Measurements from ENCODE around the gene APLF. TPM values are rescaled to one million over a fixed set of nuclear protein-coding genes. Genes with fewer than 3 reads are reported as not detected.

APLF gene
- total and polyA plus RNA-seq, 2 experiments from 2014 or later: 3.0 to 3.7 TPM

DNA sequence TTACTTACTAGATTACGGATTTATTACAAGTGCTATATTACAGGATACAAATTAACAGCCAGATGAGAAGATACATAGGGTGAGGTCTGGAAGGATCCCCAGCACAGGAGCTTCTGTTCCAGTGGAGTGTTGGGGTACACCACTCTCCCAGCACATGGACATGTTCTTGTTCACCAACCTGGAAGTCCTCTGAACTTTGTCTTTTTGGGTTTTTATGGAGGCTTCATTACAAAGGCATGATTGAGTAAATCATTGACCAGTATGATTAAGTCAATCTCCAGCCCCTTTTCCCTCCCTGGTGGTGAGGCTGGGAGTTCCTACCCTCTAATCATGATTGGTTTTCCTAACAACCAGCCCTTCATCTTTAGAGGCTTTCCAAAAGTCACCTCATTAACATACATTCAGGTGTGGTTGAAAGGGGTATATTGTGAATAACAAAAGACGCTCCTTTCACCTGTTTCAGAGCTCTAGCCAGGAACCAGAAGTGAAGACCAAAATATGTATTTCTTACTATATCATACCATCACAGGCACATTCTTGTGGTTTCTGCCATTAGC is 38.3 kb downstream of the APLF start:
- H3K4me1 ChIP-seq (ENCODE audit: insufficient read depth): 0 out of 2 replicates have a peak, but pooled peaks cover 9% of the 10 kb centered on the region
- H3F3A ChIP-seq (replicated peaks; ENCODE audit: low read depth): no peaks in the 10 kb centered on the region
- H3K9me2 ChIP-seq (ENCODE audit: insufficient read depth): no peaks in the 10 kb centered on the region
- no peak overlapping the region for H2AFZ ChIP-seq
- Mint-ChIP-seq H3K36me3 (ENCODE audit: low read depth) (peaks cover 8% of the 10 kb centered on the region; the same call in 1 of the 3 replicates), H3K9me3 (no peaks in the 10 kb centered on the region), H3K27me3 (ENCODE audit: insufficient read depth, low read depth, poor library complexity) (no peaks in the 10 kb centered on the region), H3K4me3 (no peak overlapping the region), H3K27ac (no peak overlapping the region), H3K4me1 (peaks cover 9% of the 10 kb centered on the region)
- H3K27ac ChIP-seq (ENCODE audit: low read depth): no peak overlapping the region
- no peaks in the 10 kb centered on the region for H3K36me3 ChIP-seq (ENCODE audit: insufficient read depth)
- no peak overlapping the region for H3K4me2 ChIP-seq
- no peak overlapping the region for H3K4me3 ChIP-seq
- no peaks in the 10 kb centered on the region for H3K79me2 ChIP-seq (replicated peaks; ENCODE audit: insufficient read depth)
- peak; percentile 32 for DNase-seq (ENCODE audit: low spot score)
- peak; percentile 59 for ATAC-seq
- H3K27me3 ChIP-seq (ENCODE audit: insufficient read depth): no peaks in the 10 kb centered on the region
- TF ChIP-seq, protein P1, sequence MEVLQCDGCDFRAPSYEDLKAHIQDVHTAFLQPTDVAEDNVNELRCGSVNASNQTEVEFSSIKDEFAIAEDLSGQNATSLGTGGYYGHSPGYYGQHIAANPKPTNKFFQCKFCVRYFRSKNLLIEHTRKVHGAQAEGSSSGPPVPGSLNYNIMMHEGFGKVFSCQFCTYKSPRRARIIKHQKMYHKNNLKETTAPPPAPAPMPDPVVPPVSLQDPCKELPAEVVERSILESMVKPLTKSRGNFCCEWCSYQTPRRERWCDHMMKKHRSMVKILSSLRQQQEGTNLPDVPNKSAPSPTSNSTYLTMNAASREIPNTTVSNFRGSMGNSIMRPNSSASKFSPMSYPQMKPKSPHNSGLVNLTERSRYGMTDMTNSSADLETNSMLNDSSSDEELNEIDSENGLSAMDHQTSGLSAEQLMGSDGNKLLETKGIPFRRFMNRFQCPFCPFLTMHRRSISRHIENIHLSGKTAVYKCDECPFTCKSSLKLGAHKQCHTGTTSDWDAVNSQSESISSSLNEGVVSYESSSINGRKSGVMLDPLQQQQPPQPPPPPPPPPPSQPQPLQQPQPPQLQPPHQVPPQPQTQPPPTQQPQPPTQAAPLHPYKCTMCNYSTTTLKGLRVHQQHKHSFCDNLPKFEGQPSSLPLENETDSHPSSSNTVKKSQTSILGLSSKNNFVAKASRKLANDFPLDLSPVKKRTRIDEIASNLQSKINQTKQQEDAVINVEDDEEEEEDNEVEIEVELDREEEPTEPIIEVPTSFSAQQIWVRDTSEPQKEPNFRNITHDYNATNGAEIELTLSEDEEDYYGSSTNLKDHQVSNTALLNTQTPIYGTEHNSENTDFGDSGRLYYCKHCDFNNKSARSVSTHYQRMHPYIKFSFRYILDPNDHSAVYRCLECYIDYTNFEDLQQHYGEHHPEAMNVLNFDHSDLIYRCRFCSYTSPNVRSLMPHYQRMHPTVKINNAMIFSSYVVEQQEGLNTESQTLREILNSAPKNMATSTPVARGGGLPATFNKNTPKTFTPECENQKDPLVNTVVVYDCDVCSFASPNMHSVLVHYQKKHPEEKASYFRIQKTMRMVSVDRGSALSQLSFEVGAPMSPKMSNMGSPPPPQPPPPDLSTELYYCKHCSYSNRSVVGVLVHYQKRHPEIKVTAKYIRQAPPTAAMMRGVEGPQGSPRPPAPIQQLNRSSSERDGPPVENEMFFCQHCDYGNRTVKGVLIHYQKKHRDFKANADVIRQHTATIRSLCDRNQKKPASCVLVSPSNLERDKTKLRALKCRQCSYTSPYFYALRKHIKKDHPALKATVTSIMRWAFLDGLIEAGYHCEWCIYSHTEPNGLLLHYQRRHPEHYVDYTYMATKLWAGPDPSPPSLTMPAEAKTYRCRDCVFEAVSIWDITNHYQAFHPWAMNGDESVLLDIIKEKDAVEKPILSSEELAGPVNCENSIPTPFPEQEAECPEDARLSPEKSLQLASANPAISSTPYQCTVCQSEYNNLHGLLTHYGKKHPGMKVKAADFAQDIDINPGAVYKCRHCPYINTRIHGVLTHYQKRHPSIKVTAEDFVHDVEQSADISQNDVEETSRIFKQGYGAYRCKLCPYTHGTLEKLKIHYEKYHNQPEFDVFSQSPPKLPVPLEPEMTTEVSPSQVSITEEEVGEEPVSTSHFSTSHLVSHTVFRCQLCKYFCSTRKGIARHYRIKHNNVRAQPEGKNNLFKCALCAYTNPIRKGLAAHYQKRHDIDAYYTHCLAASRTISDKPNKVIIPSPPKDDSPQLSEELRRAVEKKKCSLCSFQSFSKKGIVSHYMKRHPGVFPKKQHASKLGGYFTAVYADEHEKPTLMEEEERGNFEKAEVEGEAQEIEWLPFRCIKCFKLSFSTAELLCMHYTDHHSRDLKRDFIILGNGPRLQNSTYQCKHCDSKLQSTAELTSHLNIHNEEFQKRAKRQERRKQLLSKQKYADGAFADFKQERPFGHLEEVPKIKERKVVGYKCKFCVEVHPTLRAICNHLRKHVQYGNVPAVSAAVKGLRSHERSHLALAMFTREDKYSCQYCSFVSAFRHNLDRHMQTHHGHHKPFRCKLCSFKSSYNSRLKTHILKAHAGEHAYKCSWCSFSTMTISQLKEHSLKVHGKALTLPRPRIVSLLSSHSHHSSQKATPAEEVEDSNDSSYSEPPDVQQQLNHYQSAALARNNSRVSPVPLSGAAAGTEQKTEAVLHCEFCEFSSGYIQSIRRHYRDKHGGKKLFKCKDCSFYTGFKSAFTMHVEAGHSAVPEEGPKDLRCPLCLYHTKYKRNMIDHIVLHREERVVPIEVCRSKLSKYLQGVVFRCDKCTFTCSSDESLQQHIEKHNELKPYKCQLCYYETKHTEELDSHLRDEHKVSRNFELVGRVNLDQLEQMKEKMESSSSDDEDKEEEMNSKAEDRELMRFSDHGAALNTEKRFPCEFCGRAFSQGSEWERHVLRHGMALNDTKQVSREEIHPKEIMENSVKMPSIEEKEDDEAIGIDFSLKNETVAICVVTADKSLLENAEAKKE (CRISPR knock-in tag; IDR thresholded peaks at IDR 0.05): 0 out of 2 replicates have a peak, but pooled peaks have one; percentile 23
- TF ChIP-seq CREB1 (CRISPR knock-in tag; IDR thresholded peaks at IDR 0.05; ENCODE audit: low read depth): no peak
- H4K20me1 ChIP-seq (replicated peaks; ENCODE audit: insufficient read depth): no peaks in the 10 kb centered on the region

DNA sequence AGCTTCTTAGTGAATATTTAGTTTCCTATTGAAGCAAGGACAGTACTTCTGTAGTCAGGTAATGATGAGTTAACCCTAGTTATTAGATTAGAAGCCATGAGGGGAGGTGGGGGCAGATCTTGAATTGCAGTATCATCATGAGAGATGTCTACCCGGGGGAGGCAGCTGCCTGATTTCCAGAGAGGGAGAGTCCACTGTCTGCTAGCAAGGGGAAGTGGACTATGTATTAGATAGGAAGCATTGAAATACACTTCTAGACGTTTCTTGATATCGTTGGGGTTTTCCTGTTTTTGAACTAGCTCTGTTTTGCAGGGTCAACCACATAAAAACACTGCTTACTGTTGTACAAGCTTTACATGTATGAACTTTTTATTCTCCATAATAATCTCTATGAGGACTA is 38.8 kb downstream of the APLF start:
- H3K79me2 ChIP-seq (replicated peaks; ENCODE audit: insufficient read depth): no peaks in the 10 kb centered on the region
- Mint-ChIP-seq H3K27ac (no peak overlapping the region), H3K27me3 (ENCODE audit: insufficient read depth, low read depth, poor library complexity) (no peaks in the 10 kb centered on the region), H3K4me1 (peaks cover 9% of the 10 kb centered on the region), H3K4me3 (no peak overlapping the region), H3K9me3 (no peaks in the 10 kb centered on the region), H3K36me3 (ENCODE audit: low read depth) (peaks cover 8% of the 10 kb centered on the region; the same call in 1 of the 3 replicates)
- H3K9me2 ChIP-seq (ENCODE audit: insufficient read depth): no peaks in the 10 kb centered on the region
- 0 out of 2 replicates have a peak, but pooled peaks cover 9% of the 10 kb centered on the region for H3K4me1 ChIP-seq (ENCODE audit: insufficient read depth)
- no peak overlapping the region for H3K4me3 ChIP-seq
- no peak overlapping the region for H3K27ac ChIP-seq (ENCODE audit: low read depth)
- H3K4me2 ChIP-seq: no peak overlapping the region
- H2AFZ ChIP-seq: no peak overlapping the region
- H3K27me3 ChIP-seq (ENCODE audit: insufficient read depth): no peaks in the 10 kb centered on the region
- H4K20me1 ChIP-seq (replicated peaks; ENCODE audit: insufficient read depth): no peaks in the 10 kb centered on the region
- ATAC-seq: no peak
- no peak for DNase-seq (ENCODE audit: low spot score)
- no peaks in the 10 kb centered on the region for H3F3A ChIP-seq (replicated peaks; ENCODE audit: low read depth)
- no peaks in the 10 kb centered on the region for H3K36me3 ChIP-seq (ENCODE audit: insufficient read depth)
- no peak for TF ChIP-seq POLR2AphosphoS5 (IDR thresholded peaks at IDR 0.05; ENCODE audit: low read depth)
- no peak for TF ChIP-seq CREB1 (CRISPR knock-in tag; IDR thresholded peaks at IDR 0.05; ENCODE audit: low read depth)
- TF ChIP-seq, protein P2, sequence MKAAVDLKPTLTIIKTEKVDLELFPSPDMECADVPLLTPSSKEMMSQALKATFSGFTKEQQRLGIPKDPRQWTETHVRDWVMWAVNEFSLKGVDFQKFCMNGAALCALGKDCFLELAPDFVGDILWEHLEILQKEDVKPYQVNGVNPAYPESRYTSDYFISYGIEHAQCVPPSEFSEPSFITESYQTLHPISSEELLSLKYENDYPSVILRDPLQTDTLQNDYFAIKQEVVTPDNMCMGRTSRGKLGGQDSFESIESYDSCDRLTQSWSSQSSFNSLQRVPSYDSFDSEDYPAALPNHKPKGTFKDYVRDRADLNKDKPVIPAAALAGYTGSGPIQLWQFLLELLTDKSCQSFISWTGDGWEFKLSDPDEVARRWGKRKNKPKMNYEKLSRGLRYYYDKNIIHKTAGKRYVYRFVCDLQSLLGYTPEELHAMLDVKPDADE (IDR thresholded peaks at IDR 0.05): no peak
- TF ChIP-seq, protein P3, sequence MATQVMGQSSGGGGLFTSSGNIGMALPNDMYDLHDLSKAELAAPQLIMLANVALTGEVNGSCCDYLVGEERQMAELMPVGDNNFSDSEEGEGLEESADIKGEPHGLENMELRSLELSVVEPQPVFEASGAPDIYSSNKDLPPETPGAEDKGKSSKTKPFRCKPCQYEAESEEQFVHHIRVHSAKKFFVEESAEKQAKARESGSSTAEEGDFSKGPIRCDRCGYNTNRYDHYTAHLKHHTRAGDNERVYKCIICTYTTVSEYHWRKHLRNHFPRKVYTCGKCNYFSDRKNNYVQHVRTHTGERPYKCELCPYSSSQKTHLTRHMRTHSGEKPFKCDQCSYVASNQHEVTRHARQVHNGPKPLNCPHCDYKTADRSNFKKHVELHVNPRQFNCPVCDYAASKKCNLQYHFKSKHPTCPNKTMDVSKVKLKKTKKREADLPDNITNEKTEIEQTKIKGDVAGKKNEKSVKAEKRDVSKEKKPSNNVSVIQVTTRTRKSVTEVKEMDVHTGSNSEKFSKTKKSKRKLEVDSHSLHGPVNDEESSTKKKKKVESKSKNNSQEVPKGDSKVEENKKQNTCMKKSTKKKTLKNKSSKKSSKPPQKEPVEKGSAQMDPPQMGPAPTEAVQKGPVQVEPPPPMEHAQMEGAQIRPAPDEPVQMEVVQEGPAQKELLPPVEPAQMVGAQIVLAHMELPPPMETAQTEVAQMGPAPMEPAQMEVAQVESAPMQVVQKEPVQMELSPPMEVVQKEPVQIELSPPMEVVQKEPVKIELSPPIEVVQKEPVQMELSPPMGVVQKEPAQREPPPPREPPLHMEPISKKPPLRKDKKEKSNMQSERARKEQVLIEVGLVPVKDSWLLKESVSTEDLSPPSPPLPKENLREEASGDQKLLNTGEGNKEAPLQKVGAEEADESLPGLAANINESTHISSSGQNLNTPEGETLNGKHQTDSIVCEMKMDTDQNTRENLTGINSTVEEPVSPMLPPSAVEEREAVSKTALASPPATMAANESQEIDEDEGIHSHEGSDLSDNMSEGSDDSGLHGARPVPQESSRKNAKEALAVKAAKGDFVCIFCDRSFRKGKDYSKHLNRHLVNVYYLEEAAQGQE (IDR thresholded peaks at IDR 0.05; ENCODE audit: unreplicated experiment): no peak
- TF ChIP-seq JUNB (IDR thresholded peaks at IDR 0.05; ENCODE audit: unreplicated experiment): no peak
- TF ChIP-seq, protein P4, sequence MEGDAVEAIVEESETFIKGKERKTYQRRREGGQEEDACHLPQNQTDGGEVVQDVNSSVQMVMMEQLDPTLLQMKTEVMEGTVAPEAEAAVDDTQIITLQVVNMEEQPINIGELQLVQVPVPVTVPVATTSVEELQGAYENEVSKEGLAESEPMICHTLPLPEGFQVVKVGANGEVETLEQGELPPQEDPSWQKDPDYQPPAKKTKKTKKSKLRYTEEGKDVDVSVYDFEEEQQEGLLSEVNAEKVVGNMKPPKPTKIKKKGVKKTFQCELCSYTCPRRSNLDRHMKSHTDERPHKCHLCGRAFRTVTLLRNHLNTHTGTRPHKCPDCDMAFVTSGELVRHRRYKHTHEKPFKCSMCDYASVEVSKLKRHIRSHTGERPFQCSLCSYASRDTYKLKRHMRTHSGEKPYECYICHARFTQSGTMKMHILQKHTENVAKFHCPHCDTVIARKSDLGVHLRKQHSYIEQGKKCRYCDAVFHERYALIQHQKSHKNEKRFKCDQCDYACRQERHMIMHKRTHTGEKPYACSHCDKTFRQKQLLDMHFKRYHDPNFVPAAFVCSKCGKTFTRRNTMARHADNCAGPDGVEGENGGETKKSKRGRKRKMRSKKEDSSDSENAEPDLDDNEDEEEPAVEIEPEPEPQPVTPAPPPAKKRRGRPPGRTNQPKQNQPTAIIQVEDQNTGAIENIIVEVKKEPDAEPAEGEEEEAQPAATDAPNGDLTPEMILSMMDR (conservative IDR thresholded peaks at IDR 0.05; ENCODE audit: low read depth in 2 of 2): no peak
- TF ChIP-seq EZH2phosphoT487 (IDR thresholded peaks at IDR 0.05; ENCODE audit: unreplicated experiment): no peak
- TF ChIP-seq ZNF114 (CRISPR knock-in tag; IDR thresholded peaks at IDR 0.05): no peak
